PFSK-1 (cell line): Measurements from ENCODE around the gene STXBP5.

Experiments
- POLR2AphosphoS5 ChIP-seq: IDR thresholded peaks from 2 replicates; pipeline ENCODE4 v1.6.1; 2012; ENCODE audit warnings: low read depth, mild to moderate bottlenecking, control low read depth, low read length, moderate library complexity
- SIN3A ChIP-seq: IDR thresholded peaks from 2 replicates; pipeline ENCODE4 v1.6.1; 2012; ENCODE audit warnings: mild to moderate bottlenecking, low read length, moderate library complexity, borderline replicate concordance; ENCODE audit not compliant: insufficient read depth
- TAF1 ChIP-seq: IDR thresholded peaks from 2 replicates; pipeline ENCODE4 v1.6.1; 2012; ENCODE audit warnings: low read length, control low read depth, borderline replicate concordance; ENCODE audit not compliant: insufficient read depth

DNA sequence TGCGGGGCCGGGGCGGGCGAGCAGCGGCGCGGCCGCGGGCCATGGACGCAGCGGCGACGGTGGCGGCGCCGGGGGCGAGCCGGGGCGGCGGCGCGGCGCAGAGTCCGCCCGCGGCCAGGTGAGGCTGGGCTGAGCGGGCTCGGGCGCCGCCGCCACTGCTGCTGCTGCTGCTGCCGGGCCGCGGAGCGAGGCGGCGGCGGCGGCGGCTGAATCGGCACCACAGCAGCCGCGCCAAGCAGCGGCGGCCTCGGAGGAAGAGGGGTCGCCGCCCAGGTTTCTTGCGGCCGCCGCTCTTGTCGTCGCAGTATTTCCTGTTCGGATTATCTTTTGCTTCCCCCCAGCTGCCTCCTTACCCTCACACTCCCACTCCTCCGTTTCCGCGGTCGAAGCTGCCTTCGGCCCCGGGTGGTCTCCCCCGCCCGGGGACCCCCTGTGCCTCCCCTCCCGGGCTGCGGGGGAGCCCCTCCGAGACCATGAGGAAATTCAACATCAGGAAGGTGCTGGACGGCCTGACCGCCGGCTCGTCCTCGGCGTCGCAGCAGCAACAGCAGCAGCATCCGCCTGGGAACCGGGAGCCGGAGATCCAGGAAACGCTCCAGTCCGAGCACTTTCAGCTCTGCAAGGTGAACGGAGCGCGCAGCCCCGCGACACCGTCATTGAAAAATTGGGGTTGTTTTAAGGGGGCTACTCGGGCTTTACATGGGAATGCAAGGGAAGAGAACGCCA lies at the start of gene STXBP5:
- TF ChIP-seq TAF1 = peak; percentile 2; the same call in 1 of the 2 replicates
- no peak for TF ChIP-seq POLR2AphosphoS5
- no peak for TF ChIP-seq SIN3A
